Kidney epithelial cell (primary cell): ENCODE results near the gene BMPR1A. TPM values are rescaled to one million over a fixed set of nuclear protein-coding genes. Genes with fewer than 3 reads are reported as not detected.
A peak's percentile ranks its signal among the peaks of the same experiment; 100 is the strongest.

Source experiments
- DNase-seq: peaks from one replicate; pipeline ENCODE4 v3.0.0-alpha.2; 2010; ENCODE audit warnings: low read depth
- H3K27me3 ChIP-seq: 2 replicates; pipeline ENCODE4 v1.6.0; 2011; ENCODE audit warnings: low read length; ENCODE audit not compliant: control insufficient read depth, insufficient read depth
- H3K36me3 ChIP-seq: 2 replicates; pipeline ENCODE4 v1.5.1; 2011; ENCODE audit warnings: low read length; ENCODE audit not compliant: control insufficient read depth, insufficient read depth
- H3K4me3 ChIP-seq: 2 replicates; pipeline ENCODE4 v1.5.1; 2011; ENCODE audit warnings: low read depth, mild to moderate bottlenecking, control low read depth, low read length
- CTCF ChIP-seq: IDR thresholded peaks from 2 replicates; pipeline ENCODE4 v1.5.1; 2011; ENCODE audit warnings: mild to moderate bottlenecking, moderate library complexity, low read length, control low read depth, inconsistent platforms; ENCODE audit not compliant: insufficient read depth, poor library complexity, severe bottlenecking
- total RNA-seq: library from RNA; depleted of rRNA; stranded (reverse); fragments of >200 nt; gene quantifications from 2 replicates; pipeline ENCODE4 v1.2.3, GENCODE V29; 2015

The BMPR1A gene
- total RNA-seq, 1 donor from 2014 or later = 38.1 TPM

- H3K36me3 ChIP-seq = no peaks in the 10 kb centered on the region
- no peak for TF ChIP-seq CTCF
- no peak for DNase-seq
- H3K4me3 ChIP-seq = no peak overlapping the region
- H3K27me3 ChIP-seq = no peaks in the 10 kb centered on the region
Observed at GRCh38 chr10:86709396-86710185, 46.8 kb upstream of the BMPR1A start.

- peak; percentile 25 for DNase-seq
- TF ChIP-seq CTCF = peak; percentile 44
- no peaks in the 10 kb centered on the region for H3K36me3 ChIP-seq
- H3K4me3 ChIP-seq = peak overlapping the region; percentile 53
- H3K27me3 ChIP-seq = no peaks in the 10 kb centered on the region
Observed at GRCh38 chr10:86710987-86711512, 45.4 kb upstream of the BMPR1A start.

GRCh38 chr10:86711513-86712316 lies 44.7 kb upstream of the BMPR1A start:
- no peaks in the 10 kb centered on the region for H3K27me3 ChIP-seq
- H3K4me3 ChIP-seq = peak overlapping the region; percentile 53
- no peak for TF ChIP-seq CTCF
- no peaks in the 10 kb centered on the region for H3K36me3 ChIP-seq
- DNase-seq = no peak

GRCh38 chr10:86712317-86712707 lies 44.1 kb upstream of the BMPR1A start:
- TF ChIP-seq CTCF = no peak
- no peak for DNase-seq
- no peaks in the 10 kb centered on the region for H3K36me3 ChIP-seq
- no peaks in the 10 kb centered on the region for H3K27me3 ChIP-seq
- H3K4me3 ChIP-seq = peak overlapping the region; percentile 53

- no peak for TF ChIP-seq CTCF
- DNase-seq = no peak
- Histone ChIP-seq H3K4me3 (no peak overlapping the region), H3K27me3 (no peaks in the 10 kb centered on the region), H3K36me3 (no peaks in the 10 kb centered on the region)
Observed at GRCh38 chr10:86715156-86715795, 41.1 kb upstream of the BMPR1A start.
